Nephron (organoid): ENCODE results near the gene ITK.

ENCODE experiments used
- H3K27ac Mint-ChIP-seq, 3 experiments: 2 replicates each; pipeline ENCODE4 v1.8.0; 2020; ENCODE audit warnings: mixed read lengths in 3 of 3, mild to moderate bottlenecking in 2 of 3, moderate library complexity in 1 of 3
- H3K27me3 Mint-ChIP-seq: 2 replicates; pipeline ENCODE4 v1.8.0; 2021; ENCODE audit warnings: low read depth, mild to moderate bottlenecking, moderate library complexity, mixed read lengths
- H3K36me3 Mint-ChIP-seq: 2 replicates; pipeline ENCODE4 v1.8.0; 2020; ENCODE audit warnings: low read depth, mixed read lengths
- H3K4me1 Mint-ChIP-seq: 2 replicates; pipeline ENCODE4 v1.8.0; 2020; ENCODE audit warnings: mixed read lengths
- H3K4me3 Mint-ChIP-seq, 3 experiments: 2 replicates each; pipeline ENCODE4 v1.8.0; 2020; ENCODE audit warnings: mild to moderate bottlenecking in 3 of 3, mixed read lengths in 3 of 3, moderate library complexity in 2 of 3
- H3K9me3 Mint-ChIP-seq: 2 replicates; pipeline ENCODE4 v1.8.0; 2020; ENCODE audit warnings: mixed read lengths
- CTCF ChIP-seq, 3 experiments: fragments of 200-600 bp; sonication (generic); IDR thresholded peaks; one replicate each; pipeline ENCODE4 v1.5.0; 2021; ENCODE audit warnings: antibody characterized with exemption in 3 of 3; ENCODE audit not compliant: unreplicated experiment in 3 of 3

ITK gene

DNA sequence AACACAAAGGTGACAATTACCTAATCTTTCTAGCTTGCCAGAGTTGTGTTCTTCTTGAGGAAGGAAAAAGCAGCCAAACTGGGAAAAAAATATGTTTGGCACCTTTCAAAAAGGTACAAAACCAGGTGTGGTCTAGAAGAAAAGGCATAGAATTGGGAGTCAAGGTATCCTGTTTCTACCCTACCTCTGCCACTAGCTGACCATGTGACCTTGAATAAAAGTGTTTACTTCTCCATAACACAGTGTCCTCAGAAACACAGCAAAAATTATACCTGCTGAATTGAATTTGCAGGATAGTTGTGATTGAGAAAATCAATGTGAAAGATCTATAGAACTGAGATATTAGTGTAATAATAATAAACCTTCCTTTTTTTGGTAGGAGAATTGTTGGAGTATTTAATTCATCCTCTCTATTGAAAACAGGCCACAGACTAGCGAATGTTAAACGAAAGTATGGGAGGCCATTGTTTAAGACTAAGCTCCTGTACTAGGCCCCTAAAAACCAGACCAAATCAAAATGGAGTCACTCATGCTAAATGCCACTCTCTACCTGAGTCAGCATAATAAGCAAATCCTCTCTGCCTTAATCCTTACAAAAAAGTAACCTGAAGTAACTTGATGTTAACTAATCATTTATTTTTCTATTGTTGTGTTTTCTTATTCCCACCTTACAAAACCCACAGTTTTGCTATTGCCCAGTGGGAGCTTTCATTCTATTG is 97.8 kb downstream of the ITK start:
- H3K4me1 Mint-ChIP-seq: no peaks in the 10 kb centered on the region
- H3K36me3 Mint-ChIP-seq: no peaks in the 10 kb centered on the region

DNA sequence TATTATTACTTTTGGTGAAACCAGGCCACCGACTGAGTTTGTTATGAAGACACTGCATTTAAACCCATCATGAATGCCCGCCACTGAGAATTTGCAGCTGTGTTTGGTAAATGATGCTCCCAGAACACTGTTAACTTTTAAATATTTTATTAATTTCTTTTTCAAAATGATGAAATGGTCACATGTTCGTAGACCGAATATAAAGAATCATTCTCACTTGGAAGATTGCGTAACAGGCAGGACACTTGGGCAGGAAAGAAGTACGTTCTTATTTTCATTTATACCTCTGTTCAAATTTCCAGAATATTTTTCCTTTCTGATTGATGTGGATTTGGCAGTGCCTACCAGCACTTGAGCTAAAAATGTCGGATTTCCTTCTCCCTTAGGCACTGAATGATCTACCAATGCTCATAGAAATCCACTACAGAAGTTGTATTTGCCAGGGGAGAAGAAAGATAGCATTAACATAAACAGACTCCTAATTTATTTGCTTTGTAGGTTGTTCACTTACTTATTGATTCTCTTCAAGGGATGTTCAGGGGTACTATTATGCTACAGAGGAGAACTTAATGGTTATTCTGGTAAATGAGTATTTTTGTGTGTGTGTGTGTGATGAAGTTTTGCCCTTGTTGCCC is 99.1 kb downstream of the ITK start:
- no peak for TF ChIP-seq CTCF (IDR thresholded peaks at IDR 0.05; ENCODE audit: unreplicated experiment in 3 of 3)
- no peak overlapping the region for H3K27ac Mint-ChIP-seq
- H3K36me3 Mint-ChIP-seq: no peaks in the 10 kb centered on the region
- H3K4me1 Mint-ChIP-seq: no peaks in the 10 kb centered on the region
- H3K27me3 Mint-ChIP-seq: no peaks in the 10 kb centered on the region
- no peak overlapping the region for H3K4me3 Mint-ChIP-seq
- no peaks in the 10 kb centered on the region for H3K9me3 Mint-ChIP-seq

More for the DNA sequence above, 97.8 kb downstream of the ITK start:
- TF ChIP-seq CTCF (IDR thresholded peaks at IDR 0.05; ENCODE audit: unreplicated experiment in 3 of 3): no peak
- Mint-ChIP-seq H3K27ac (no peak overlapping the region), H3K9me3 (no peaks in the 10 kb centered on the region), H3K27me3 (no peaks in the 10 kb centered on the region), H3K4me3 (no peak overlapping the region)

GRCh38 chr5:157280927-157281326 is 100.3 kb downstream of the ITK start:
- Mint-ChIP-seq H3K9me3 (no peaks in the 10 kb centered on the region), H3K4me1 (peaks cover 4% of the 10 kb centered on the region)

DNA sequence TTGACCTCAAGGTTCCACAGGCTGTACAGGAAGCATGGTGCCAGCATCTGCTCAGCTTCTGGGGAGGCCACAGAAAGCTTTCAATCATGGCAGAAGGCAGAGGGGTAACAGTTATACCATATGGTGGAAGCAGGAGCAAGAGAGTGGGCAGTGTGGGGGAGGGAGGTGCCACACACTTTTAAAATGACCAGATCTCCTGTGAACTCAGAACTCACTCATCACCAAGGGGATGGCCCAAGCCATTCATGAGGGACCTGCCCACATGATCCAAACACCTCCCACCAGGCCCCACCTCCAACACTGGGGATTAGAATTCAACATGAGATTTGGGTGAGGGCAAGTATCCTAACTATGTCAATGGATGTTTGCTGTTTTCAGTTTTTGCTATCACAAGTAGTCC is 101.5 kb downstream of the ITK start:
- no peaks in the 10 kb centered on the region for H3K9me3 Mint-ChIP-seq
- peaks cover 4% of the 10 kb centered on the region for H3K36me3 Mint-ChIP-seq
- H3K27me3 Mint-ChIP-seq: no peaks in the 10 kb centered on the region
- H3K27ac Mint-ChIP-seq: no peak overlapping the region
- H3K4me3 Mint-ChIP-seq: no peak overlapping the region
- H3K4me1 Mint-ChIP-seq: peaks cover 4% of the 10 kb centered on the region
- no peak for TF ChIP-seq CTCF (IDR thresholded peaks at IDR 0.05; ENCODE audit: unreplicated experiment in 3 of 3)

More at GRCh38 chr5:157280927-157281326, 100.3 kb downstream of the ITK start:
- Mint-ChIP-seq H3K4me3 (no peak overlapping the region), H3K36me3 (peaks cover 4% of the 10 kb centered on the region), H3K27ac (no peak overlapping the region), H3K27me3 (no peaks in the 10 kb centered on the region)
- TF ChIP-seq CTCF (IDR thresholded peaks at IDR 0.05; ENCODE audit: unreplicated experiment in 3 of 3): no peak

DNA sequence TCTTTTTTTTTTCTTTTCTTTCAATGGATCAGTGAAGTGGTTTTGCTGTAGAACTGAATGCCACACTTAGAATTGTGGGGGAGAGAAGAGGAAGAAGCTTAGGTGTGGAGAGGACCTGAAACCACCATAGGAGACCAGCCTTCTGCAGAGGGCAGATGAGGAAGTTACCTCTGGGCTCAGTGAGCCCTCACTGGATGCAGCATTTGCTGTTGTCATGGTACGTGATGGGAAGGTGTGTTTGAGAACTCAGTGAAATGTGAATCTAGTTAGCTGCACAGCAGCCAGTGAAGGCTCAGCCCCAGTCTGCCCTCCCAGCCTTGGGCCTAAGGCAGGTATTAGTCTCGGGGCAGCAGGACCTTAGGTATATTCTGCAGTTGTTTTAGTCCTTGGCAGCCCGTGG is 102.8 kb downstream of the ITK start:
- H3K27me3 Mint-ChIP-seq: no peaks in the 10 kb centered on the region
- H3K4me3 Mint-ChIP-seq: no peak overlapping the region
- H3K27ac Mint-ChIP-seq: peak overlapping the region in 1 of 3 experiments; percentile 35
- peaks cover 7% of the 10 kb centered on the region for H3K36me3 Mint-ChIP-seq
- H3K4me1 Mint-ChIP-seq: peaks cover 4% of the 10 kb centered on the region
- no peaks in the 10 kb centered on the region for H3K9me3 Mint-ChIP-seq
- no peak for TF ChIP-seq CTCF (IDR thresholded peaks at IDR 0.05; ENCODE audit: unreplicated experiment in 3 of 3)
